HFF-Myc (cell line): ENCODE measurements around the gene PPFIA4.

Experiments used
- DNase-seq: peaks from one replicate; pipeline ENCODE4 v3.0.0-alpha.2; 2011; ENCODE audit warnings: low read depth; ENCODE audit errors: extremely low read depth
- H3K4me3 ChIP-seq: replicated peaks from 2 replicates; pipeline ENCODE4 v1.5.1; 2011; ENCODE audit warnings: low read depth, mild to moderate bottlenecking, control low read depth, low read length
- CTCF ChIP-seq: IDR thresholded peaks from 2 replicates; pipeline ENCODE4 v1.5.1; 2012; ENCODE audit warnings: mild to moderate bottlenecking, low read depth, low read length, control low read depth; ENCODE audit errors: missing control alignments

PPFIA4 gene

GRCh38 chr1:203081465-203082230 lies 55.4 kb downstream of the PPFIA4 start:
- DNase-seq, result no peak
- no peak for TF ChIP-seq CTCF
- H3K4me3 ChIP-seq, result no peak overlapping the region

- no peak overlapping the region for H3K4me3 ChIP-seq
- DNase-seq, result no peak
- no peak for TF ChIP-seq CTCF
These were observed 55.9 kb downstream of the PPFIA4 start for GRCh38 chr1:203082231-203082505.

- H3K4me3 ChIP-seq, result no peak overlapping the region
- no peak for TF ChIP-seq CTCF
- DNase-seq, result no peak
These were observed 56.5 kb downstream of the PPFIA4 start for GRCh38 chr1:203082571-203083462.

- no peak overlapping the region for H3K4me3 ChIP-seq
- DNase-seq, result no peak
- no peak for TF ChIP-seq CTCF
These were observed 57.2 kb downstream of the PPFIA4 start for GRCh38 chr1:203083463-203083921.

- DNase-seq, result no peak
- peak; percentile 61 for TF ChIP-seq CTCF
These were observed 58.6 kb downstream of the PPFIA4 start for GRCh38 chr1:203084588-203085527.

More at GRCh38 chr1:203084588-203085527, 58.6 kb downstream of the PPFIA4 start:
- no peak overlapping the region for H3K4me3 ChIP-seq
